SK-N-SH (cell line): Measurements from ENCODE around the gene RPA3. TPM values are rescaled to one million over a fixed set of nuclear protein-coding genes. Genes with fewer than 3 reads are reported as not detected.

ENCODE experiments used
- CTCF ChIA-PET: fragments of 300-600, 350-600 bp; formaldehyde crosslinking; extraction: SDS; loops from one replicate; lab custom pipeline; 2021; lab: Yijun Ruan, JAX
- POLR2A ChIA-PET: fragments of 350-600 bp; sonication (Branson Sonifier 250); formaldehyde crosslinking; extraction: SDS; loops from one replicate; lab custom pipeline; 2020; ENCODE audit warnings: antibody characterized with exemption, inconsistent platforms; lab: Yijun Ruan, JAX
- DNase-seq: peaks from one replicate; pipeline ENCODE4 v3.0.0; 2012
- H2AFZ ChIP-seq: fragments of 200-600 bp; sonication (generic); 2 replicates; pipeline ENCODE4 v1.8.1; 2016; ENCODE audit warnings: antibody characterized with exemption, mild to moderate bottlenecking, low read depth
- H3F3A ChIP-seq: fragments of 200-600 bp; sonication (generic); replicated peaks from 2 replicates; pipeline ENCODE3; 2016; ENCODE audit warnings: antibody characterized with exemption, mild to moderate bottlenecking; ENCODE audit not compliant: insufficient read depth
- H3K27ac ChIP-seq, 2 experiments: fragments of 200-500 bp in 1 of 2; fragments of 200-600 bp in 1 of 2; sonication (Bioruptor generic) in 1 of 2; sonication (generic), shearing (Covaris generic) in 1 of 2; 2 replicates each; pipeline versions ENCODE4 v1.5.1 to v1.6.1; 2014 to 2016; ENCODE audit warnings: low read depth in 2 of 2, inconsistent platforms in 1 of 2, low read length in 1 of 2, mild to moderate bottlenecking in 1 of 2, mixed read lengths in 1 of 2
- H3K27me3 ChIP-seq: fragments of 200-600 bp; sonication (generic), shearing (Covaris generic); 2 replicates; pipeline ENCODE4 v1.6.1; 2016; ENCODE audit warnings: mixed run types; ENCODE audit not compliant: insufficient read depth
- H3K36me3 ChIP-seq, 2 experiments: fragments of 200-500 bp in 1 of 2; fragments of 200-600 bp in 1 of 2; sonication (Bioruptor generic) in 1 of 2; sonication (generic) in 1 of 2; replicated peaks in 1 of 2; 2 replicates each; pipeline versions ENCODE3 to v1.5.1; 2014 to 2016; ENCODE audit warnings: low read length in 1 of 2, mild to moderate bottlenecking in 1 of 2; ENCODE audit not compliant: insufficient read depth in 2 of 2, control insufficient read depth in 1 of 2
- H3K4me1 ChIP-seq, 2 experiments: fragments of 200-500 bp in 1 of 2; fragments of 200-600 bp in 1 of 2; sonication (Bioruptor generic) in 1 of 2; sonication (generic), shearing (Covaris generic) in 1 of 2; 2 replicates each; pipeline versions ENCODE4 v1.5.1 to v1.6.1; 2014 to 2016; ENCODE audit warnings: low read depth in 1 of 2, low read length in 1 of 2, mixed run types in 1 of 2; ENCODE audit not compliant: insufficient read depth in 2 of 2, control insufficient read depth in 1 of 2
- H3K4me2 ChIP-seq: fragments of 200-600 bp; sonication (generic), shearing (Covaris generic); 2 replicates; pipeline ENCODE4 v1.6.1; 2017; ENCODE audit warnings: mixed run types
- H3K4me3 ChIP-seq, 2 experiments: fragments of 200-500 bp in 1 of 2; fragments of 200-600 bp in 1 of 2; sonication (Bioruptor generic) in 1 of 2; sonication (generic), shearing (Covaris generic) in 1 of 2; 2 replicates each; pipeline versions ENCODE4 v1.5.1 to v1.8.1; 2014 to 2016; ENCODE audit warnings: low read depth in 2 of 2, inconsistent platforms in 1 of 2, low read length in 1 of 2, mild to moderate bottlenecking in 1 of 2, mixed read lengths in 1 of 2, moderate library complexity in 1 of 2
- H3K79me2 ChIP-seq: fragments of 200-600 bp; sonication (generic); 2 replicates; pipeline ENCODE4 v1.8.1; 2017; ENCODE audit warnings: mild to moderate bottlenecking; ENCODE audit not compliant: insufficient read depth
- H3K9ac ChIP-seq: fragments of 200-600 bp; sonication (generic); 2 replicates; pipeline ENCODE4 v1.6.1; 2017; ENCODE audit warnings: mixed run types
- H3K9me2 ChIP-seq: fragments of 200-600 bp; sonication (generic); 2 replicates; pipeline ENCODE4 v1.6.1; 2017; ENCODE audit warnings: mixed run types
- H3K9me3 ChIP-seq: fragments of 200-600 bp; sonication (generic); 2 replicates; pipeline ENCODE4 v1.6.1; 2017; ENCODE audit warnings: mixed run types, mild to moderate bottlenecking, moderate library complexity
- H4K20me1 ChIP-seq: fragments of 200-600 bp; sonication (generic); 2 replicates; pipeline ENCODE4 v1.6.1; 2017; ENCODE audit warnings: mild to moderate bottlenecking, mixed run types; ENCODE audit not compliant: insufficient read depth
- ELF1 ChIP-seq: IDR thresholded peaks from 2 replicates; pipeline ENCODE4 v1.4.0; 2012
- FOSL2 ChIP-seq: IDR thresholded peaks from 2 replicates; pipeline ENCODE4 v1.4.0; 2012; ENCODE audit warnings: low read depth, mild to moderate bottlenecking, moderate library complexity, borderline replicate concordance
- GATA2 ChIP-seq: sonication (generic); formaldehyde crosslinking; IDR thresholded peaks from 2 replicates; pipeline ENCODE4 v1.5.0; 2020; ENCODE audit warnings: mild to moderate bottlenecking, missing genetic modification reagents
- MAX ChIP-seq: IDR thresholded peaks from 2 replicates; pipeline ENCODE4 v1.4.0; 2012; ENCODE audit warnings: low read depth
- MEF2A ChIP-seq: IDR thresholded peaks from 2 replicates; pipeline ENCODE4 v1.4.0; 2012; ENCODE audit warnings: low read depth, borderline replicate concordance
- NRF1 ChIP-seq: IDR thresholded peaks from 2 replicates; pipeline ENCODE4 v1.6.1; 2012; ENCODE audit warnings: low read depth, mild to moderate bottlenecking, low read length
- PBX3 ChIP-seq: IDR thresholded peaks from 2 replicates; pipeline ENCODE4; 2012
- RAD21 ChIP-seq: IDR thresholded peaks from 2 replicates; pipeline ENCODE4 v1.6.1; 2012; ENCODE audit warnings: mild to moderate bottlenecking, low read length
- RFX5 ChIP-seq: IDR thresholded peaks from 2 replicates; pipeline ENCODE4 v1.6.1; 2012; ENCODE audit warnings: mild to moderate bottlenecking, improper control_type of control experiment, low read length
- RXRA ChIP-seq: IDR thresholded peaks from 2 replicates; pipeline ENCODE4 v1.4.0; 2012; ENCODE audit warnings: low read depth, mild to moderate bottlenecking, borderline replicate concordance
- SMC3 ChIP-seq: IDR thresholded peaks from 2 replicates; pipeline ENCODE4 v1.6.1; 2012; ENCODE audit warnings: low read depth, low read length, improper control_type of control experiment
- TCF12 ChIP-seq: IDR thresholded peaks from 2 replicates; pipeline ENCODE4 v1.4.0; 2012
- WGBS: methylation state at CpG from one replicate; pipeline ENCODE4 v1.1.6; 2017; ENCODE audit warnings: low lambda C conversion rate; 5-methylcytosine and 5-hydroxymethylcytosine counted together
- polyA plus RNA-seq, 3 experiments: library from polyadenylated mRNA; depleted of rRNA; stranded (reverse); fragments of >200 nt; gene quantifications; 2 replicates each; pipeline ENCODE4 v1.2.3, GENCODE V29; 2012
- TF ChIP-seq, protein P1 (sequence below): fragments of 200-600 bp; sonication (generic); IDR thresholded peaks from 2 replicates; pipeline ENCODE4 v1.6.1; 2017; ENCODE audit warnings: antibody characterized with exemption, mild to moderate bottlenecking, moderate library complexity

RPA3 gene
- polyA plus RNA-seq, 1 of the 3 experiments (the other 2 are of a cell fraction): 39.0 TPM

DNA sequence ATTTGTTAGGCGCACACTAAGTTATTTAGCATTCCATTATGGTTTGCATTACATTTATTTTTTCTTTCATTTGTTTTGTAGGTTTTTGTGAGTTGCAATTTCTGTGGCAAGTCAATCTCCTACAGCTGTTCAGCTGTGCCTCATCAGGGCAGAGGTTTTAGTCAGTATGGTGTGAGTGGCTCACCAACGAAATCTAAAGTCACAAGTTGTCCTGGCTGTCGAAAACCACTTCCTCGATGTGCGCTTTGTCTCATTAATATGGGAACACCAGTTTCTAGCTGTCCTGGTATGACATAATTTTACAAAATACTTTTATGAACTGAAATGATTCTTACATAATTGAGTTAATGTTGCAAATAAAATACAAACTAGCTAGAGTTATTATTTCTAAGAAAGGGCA, 122.2 kb downstream of the RPA3 start (continued):
- TF ChIP-seq PBX3: no peak
- TF ChIP-seq RFX5: no peak

GRCh38 chr7:7595451-7595850, 123.0 kb downstream of the RPA3 start:
- DNase-seq: peak; percentile 58
- Histone ChIP-seq H3K79me2 (no peaks in the 10 kb centered on the region), H3K4me2 (no peak overlapping the region), H3F3A (no peaks in the 10 kb centered on the region), H3K27ac (peak overlapping the region in 1 of 2 experiments; percentile 40; a peak in 2 of 4 replicates), H3K9me2 (no peaks in the 10 kb centered on the region), H3K9me3 (no peaks in the 10 kb centered on the region), H2AFZ (no peak overlapping the region), H3K36me3 (peaks cover 52 to 57% of the 10 kb centered on the region in 2 experiments), H3K9ac (no peak overlapping the region), H3K4me3 (no peak overlapping the region), H3K27me3 (no peaks in the 10 kb centered on the region), H4K20me1 (no peaks in the 10 kb centered on the region), H3K4me1 (no peaks in the 10 kb centered on the region)
- TF ChIP-seq TCF12: no peak
- TF ChIP-seq RXRA: no peak
- peak; percentile 57 for TF ChIP-seq SMC3
- no peak for TF ChIP-seq GATA2 (CRISPR knock-in tag)
- TF ChIP-seq FOSL2: no peak
- no peak for TF ChIP-seq MEF2A
- TF ChIP-seq, protein P1, sequence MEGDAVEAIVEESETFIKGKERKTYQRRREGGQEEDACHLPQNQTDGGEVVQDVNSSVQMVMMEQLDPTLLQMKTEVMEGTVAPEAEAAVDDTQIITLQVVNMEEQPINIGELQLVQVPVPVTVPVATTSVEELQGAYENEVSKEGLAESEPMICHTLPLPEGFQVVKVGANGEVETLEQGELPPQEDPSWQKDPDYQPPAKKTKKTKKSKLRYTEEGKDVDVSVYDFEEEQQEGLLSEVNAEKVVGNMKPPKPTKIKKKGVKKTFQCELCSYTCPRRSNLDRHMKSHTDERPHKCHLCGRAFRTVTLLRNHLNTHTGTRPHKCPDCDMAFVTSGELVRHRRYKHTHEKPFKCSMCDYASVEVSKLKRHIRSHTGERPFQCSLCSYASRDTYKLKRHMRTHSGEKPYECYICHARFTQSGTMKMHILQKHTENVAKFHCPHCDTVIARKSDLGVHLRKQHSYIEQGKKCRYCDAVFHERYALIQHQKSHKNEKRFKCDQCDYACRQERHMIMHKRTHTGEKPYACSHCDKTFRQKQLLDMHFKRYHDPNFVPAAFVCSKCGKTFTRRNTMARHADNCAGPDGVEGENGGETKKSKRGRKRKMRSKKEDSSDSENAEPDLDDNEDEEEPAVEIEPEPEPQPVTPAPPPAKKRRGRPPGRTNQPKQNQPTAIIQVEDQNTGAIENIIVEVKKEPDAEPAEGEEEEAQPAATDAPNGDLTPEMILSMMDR: peak; percentile 74
- no peak for TF ChIP-seq ELF1
- TF ChIP-seq MAX: no peak
- peak; percentile 86 for TF ChIP-seq RAD21
- TF ChIP-seq NRF1: no peak
- ChIA-PET CTCF (interaction anchor here (0.7 to 3.8 kb wide), 38 partner anchors 10 to 732 kb away, joined by 3 to 43 read pairs (median 4); partner anchors contain the start of gene UMAD1), POLR2A (interaction anchor here (1.2 kb wide), 1 partner anchor 696 kb away, joined by 3 read pairs; no protein-coding TSS in a partner anchor)
- 88% methylated on average over 1 of the region's 1 CpG for WGBS

Other genes with a start within 250 kb of the RPA3 start
- 0.08 TPM in 1 of 2 replicates, not detected in the other for gene COL28A1, start 182.7 kb downstream of the RPA3 start, polyA plus RNA-seq (2012; rRNA removed)
- 16.4 and 21.9 TPM in 2 replicates for gene MIOS, start 151.7 kb downstream of the RPA3 start, polyA plus RNA-seq (2012; rRNA removed)
- 13.9 and 17.6 TPM in 2 replicates for gene UMAD1, start 77.9 kb downstream of the RPA3 start, polyA plus RNA-seq (2012; rRNA removed)